CD14-positive monocyte (primary cell): ENCODE results near the gene IGDCC3. TPM values are rescaled to one million over a fixed set of nuclear protein-coding genes. Genes with fewer than 3 reads are reported as not detected.
A peak's percentile ranks its signal among the peaks of the same experiment; 100 is the strongest.

Source experiments
- DNase-seq, 3 donors: peaks; one replicate each; pipeline ENCODE4 v3.0.0-alpha.2; 2011 to 2022
- H2AFZ ChIP-seq: 2 replicates; pipeline ENCODE4 v1.6.0; 2012; ENCODE audit warnings: mild to moderate bottlenecking, low read depth, low read length, inconsistent platforms; ENCODE audit not compliant: insufficient read depth, poor library complexity, severe bottlenecking
- H3K27ac ChIP-seq, 2 donors: 1 replicate in 1 of 2; 2 replicates in 1 of 2; pipeline ENCODE4 v1.5.1; 2012 to 2013; ENCODE audit warnings: low read length in 2 of 2, control low read depth in 1 of 2, inconsistent platforms in 1 of 2, low read depth in 1 of 2, mild to moderate bottlenecking in 1 of 2
- H3K27me3 ChIP-seq, 2 donors: one replicate each; pipeline versions ENCODE4 v1.6.0 to v1.6.1; 2011 to 2013; ENCODE audit warnings: low read length in 2 of 2; ENCODE audit not compliant: control insufficient read depth in 2 of 2, insufficient read depth in 2 of 2
- H3K36me3 ChIP-seq, 2 donors: replicated peaks in 1 of 2; 1 replicate in 1 of 2; 2 replicates in 1 of 2; pipeline versions ENCODE4 v1.5.1 to v1.6.1; 2012 to 2013; ENCODE audit warnings: low read length in 2 of 2, control low read depth in 1 of 2, inconsistent platforms in 1 of 2, mild to moderate bottlenecking in 1 of 2; ENCODE audit not compliant: insufficient read depth in 2 of 2, control insufficient read depth in 1 of 2
- H3K4me1 ChIP-seq, 2 donors: 1 replicate in 1 of 2; 2 replicates in 1 of 2; pipeline versions ENCODE4 v1.5.1 to v1.6.1; 2012 to 2013; ENCODE audit warnings: low read length in 2 of 2, control low read depth in 1 of 2, inconsistent platforms in 1 of 2, mild to moderate bottlenecking in 1 of 2, moderate library complexity in 1 of 2; ENCODE audit not compliant: insufficient read depth in 2 of 2, control insufficient read depth in 1 of 2
- H3K4me2 ChIP-seq: replicated peaks from 2 replicates; pipeline ENCODE3; 2012; ENCODE audit warnings: low read length, moderate library complexity, mild to moderate bottlenecking; ENCODE audit not compliant: poor library complexity, severe bottlenecking; ENCODE audit errors: extremely low read depth
- H3K4me3 ChIP-seq, 3 experiments: fragments of 200-600 bp in 1 of 3; sonication (generic) in 1 of 3; replicated peaks in 1 of 3; 1 replicate in 2 of 3; 2 replicates in 1 of 3; pipeline ENCODE4 v1.5.1; 2011 to 2013; ENCODE audit warnings: low read length in 3 of 3, mild to moderate bottlenecking in 3 of 3, control low read depth in 2 of 3, low read depth in 2 of 3, inconsistent platforms in 1 of 3, moderate library complexity in 1 of 3
- H3K79me2 ChIP-seq: 2 replicates; pipeline ENCODE4 v1.6.0; 2012; ENCODE audit warnings: mild to moderate bottlenecking, control low read depth, inconsistent platforms, low read length, moderate library complexity; ENCODE audit not compliant: insufficient read depth
- H3K9ac ChIP-seq: 2 replicates; pipeline ENCODE4 v1.6.0; 2017; ENCODE audit warnings: low read length, mild to moderate bottlenecking; ENCODE audit not compliant: insufficient read depth, poor library complexity, severe bottlenecking
- H3K9me3 ChIP-seq, 2 donors: replicated peaks in 1 of 2; 1 replicate in 1 of 2; 2 replicates in 1 of 2; pipeline versions ENCODE4 v1.5.1 to v1.6.1; 2012 to 2013; ENCODE audit warnings: low read length in 2 of 2, control low read depth in 1 of 2; ENCODE audit not compliant: control insufficient read depth in 1 of 2, insufficient read depth in 1 of 2
- H4K20me1 ChIP-seq: 2 replicates; pipeline ENCODE4 v1.6.0; 2012; ENCODE audit warnings: mild to moderate bottlenecking, low read length, control low read depth, moderate library complexity; ENCODE audit not compliant: insufficient read depth
- H3K27ac Mint-ChIP-seq, 7 donors: one replicate each; pipeline ENCODE4 v1.8.0; 2020; ENCODE audit warnings: mild to moderate bottlenecking in 7 of 7, mixed read lengths in 7 of 7, moderate library complexity in 6 of 7, inconsistent platforms in 2 of 7
- H3K27me3 Mint-ChIP-seq, 3 donors: one replicate each; pipeline ENCODE4 v1.8.0; 2021 to 2022; ENCODE audit warnings: low read depth in 3 of 3, mild to moderate bottlenecking in 3 of 3, mixed read lengths in 3 of 3, moderate library complexity in 3 of 3, inconsistent platforms in 1 of 3
- H3K36me3 Mint-ChIP-seq, 2 donors: one replicate each; pipeline ENCODE4 v1.8.0; 2020; ENCODE audit warnings: mixed read lengths in 2 of 2, inconsistent platforms in 1 of 2, mild to moderate bottlenecking in 1 of 2
- H3K4me1 Mint-ChIP-seq: one replicate; pipeline ENCODE4 v1.8.0; 2020; ENCODE audit warnings: mild to moderate bottlenecking, mixed read lengths
- H3K4me3 Mint-ChIP-seq, 2 donors: one replicate each; pipeline ENCODE4 v1.8.0; 2020; ENCODE audit warnings: mild to moderate bottlenecking in 2 of 2, mixed read lengths in 2 of 2, moderate library complexity in 1 of 2
- H3K9me3 Mint-ChIP-seq, 7 donors: one replicate each; pipeline ENCODE4 v1.8.0; 2020 to 2022; ENCODE audit warnings: mixed read lengths in 7 of 7, mild to moderate bottlenecking in 6 of 7, moderate library complexity in 6 of 7, inconsistent platforms in 2 of 7
- CTCF ChIP-seq: fragments of 200-600 bp; IDR thresholded peaks from one replicate; pipeline ENCODE4 v1.8.0; 2022; ENCODE audit warnings: antibody characterized with exemption, mild to moderate bottlenecking
- WGBS: methylation state at CpG from one replicate; pipeline ENCODE4 v1.1.5; 2013; ENCODE audit warnings: missing lambda C conversion rate; ENCODE audit not compliant: insufficient coverage; 5-methylcytosine and 5-hydroxymethylcytosine counted together
- intact Hi-C, 2 donors: fragments of 100-400 bp; cut with micrococcal nuclease; formaldehyde crosslinking; loops; one replicate each; pipeline versions ENCODE4 v1.15.0 to v1.15.1; 2023
- polyA plus RNA-seq, 3 donors: library from polyadenylated mRNA; depleted of rRNA in 1 of 3; unstranded in 2 of 3; stranded (reverse) in 1 of 3; fragments of 300-500 nt in 2 of 3; fragments of >200 nt in 1 of 3; fragmentation: Illumina TruSeq in 2 of 3; gene quantifications; 1 replicate in 2 of 3; 2 replicates in 1 of 3; pipeline ENCODE4 v1.2.3, GENCODE V29; 2012 to 2021

Gene IGDCC3
- polyA plus RNA-seq, 3 donors: not detected

- Histone ChIP-seq H3K4me3 (no peak overlapping the region), H3K79me2 (no peaks in the 10 kb centered on the region), H3K9me3 (peaks cover 0 to 28% of the 10 kb centered on the region in 2 donors), H3K4me2 (no peak overlapping the region), H3K27me3 (peaks cover 27 to 60% of the 10 kb centered on the region in 2 donors), H4K20me1 (no peaks in the 10 kb centered on the region), H3K4me1 (peaks cover 7 to 14% of the 10 kb centered on the region in 2 donors), H3K36me3 (no peaks in the 10 kb centered on the region), H3K9ac (no peak overlapping the region), H3K27ac (no peak overlapping the region), H2AFZ (no peak overlapping the region)
- Mint-ChIP-seq H3K27ac (no peak overlapping the region), H3K27me3 (peaks cover 66 to 74% (median 71%) of the 10 kb centered on the region in 3 donors), H3K9me3 (peaks cover 0 to 20% (median 8%) of the 10 kb centered on the region in 7 donors), H3K4me1 (peaks cover 12% of the 10 kb centered on the region), H3K4me3 (peak overlapping the region; percentile 58 to 94), H3K36me3 (peaks cover 3 to 6% of the 10 kb centered on the region in 2 donors)
- DNase-seq: no peak
- TF ChIP-seq CTCF: no peak
- 22% methylated on average over 23 of the region's 28 CpGs for WGBS
- intact Hi-C loops: no loop called here
Observed at GRCh38 chr15:65423150-65423975, 45.6 kb upstream of the IGDCC3 start.

DNA sequence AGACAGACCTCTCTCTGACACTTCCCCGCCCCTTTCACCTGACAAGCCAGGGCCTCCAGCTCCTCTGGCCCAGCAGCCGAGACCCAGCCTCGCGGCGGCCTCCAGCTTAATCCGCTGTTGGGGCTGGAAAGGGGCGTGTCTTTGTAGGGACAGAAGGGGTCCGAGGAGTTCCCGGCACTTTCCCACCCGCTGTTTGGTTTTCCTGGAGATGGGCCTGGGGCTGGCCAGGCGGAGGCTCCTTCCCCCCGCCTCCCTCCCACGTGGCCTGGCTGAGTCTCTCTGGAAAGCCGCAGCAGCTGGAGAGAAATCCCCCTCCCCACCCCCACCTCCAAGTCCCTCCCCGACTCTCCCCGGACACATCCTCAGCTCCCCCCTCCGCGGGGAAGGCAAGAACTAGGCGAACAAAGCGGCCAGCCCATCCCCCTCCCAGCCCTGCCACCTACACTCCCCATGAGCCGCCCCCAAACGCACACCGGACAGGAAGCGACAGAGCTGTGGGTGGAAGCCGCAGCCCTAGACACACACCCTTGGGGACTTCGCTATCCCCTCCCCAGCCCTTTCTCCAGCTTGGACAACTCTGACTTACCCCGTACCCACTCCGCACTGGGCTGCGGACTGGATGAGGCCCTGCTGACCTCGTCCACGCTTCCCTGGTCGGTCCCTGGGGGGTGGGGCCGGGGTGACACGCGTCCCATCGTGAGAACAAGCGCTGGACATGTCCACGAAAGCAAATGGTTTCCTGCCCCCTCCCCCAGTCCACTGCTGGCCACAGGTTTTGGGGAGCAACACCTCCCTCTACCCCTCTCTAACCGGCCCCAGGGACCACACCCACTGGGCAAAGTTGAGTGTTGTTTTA, 43.8 kb upstream of the IGDCC3 start:
- WGBS: 2% methylated on average over 23 of the region's 39 CpGs
- H3K27me3 Mint-ChIP-seq: peaks cover 68 to 85% (median 74%) of the 10 kb centered on the region in 3 donors
- H3K4me3 Mint-ChIP-seq: peak overlapping the region; percentile 56 to 96
- peak overlapping the region; percentile 68 for H3K4me2 ChIP-seq
- H3K4me3 ChIP-seq: peak overlapping the region in 1 of 3 experiments; percentile 57
- intact Hi-C loops: no loop called here
- H3K27ac ChIP-seq: no peak overlapping the region
- H3K27ac Mint-ChIP-seq: no peak overlapping the region
- H3K4me1 ChIP-seq: peaks cover 7 to 14% of the 10 kb centered on the region in 2 donors
- H3K27me3 ChIP-seq: peaks cover 27 to 63% of the 10 kb centered on the region in 2 donors
- peaks cover 3 to 6% of the 10 kb centered on the region in 2 donors for H3K36me3 Mint-ChIP-seq
- no peaks in the 10 kb centered on the region for H4K20me1 ChIP-seq
- no peak overlapping the region for H2AFZ ChIP-seq
- no peak for DNase-seq
- no peak for TF ChIP-seq CTCF
- peaks cover 0 to 20% (median 8%) of the 10 kb centered on the region in 7 donors for H3K9me3 Mint-ChIP-seq
- no peak overlapping the region for H3K9ac ChIP-seq
- H3K79me2 ChIP-seq: no peaks in the 10 kb centered on the region
- peaks cover 0 to 28% of the 10 kb centered on the region in 2 donors for H3K9me3 ChIP-seq
- H3K36me3 ChIP-seq: no peaks in the 10 kb centered on the region
- peaks cover 12% of the 10 kb centered on the region for H3K4me1 Mint-ChIP-seq
